Measurements from ENCODE around the gene TAS2R30. TPM values are rescaled to one million over a fixed set of nuclear protein-coding genes. Genes with fewer than 3 reads are reported as not detected.

Gene TAS2R30
- total and polyA plus RNA-seq, 4 donors: 0.18 to 12.0 (median 3.4) TPM; not detected in 1

DNA sequence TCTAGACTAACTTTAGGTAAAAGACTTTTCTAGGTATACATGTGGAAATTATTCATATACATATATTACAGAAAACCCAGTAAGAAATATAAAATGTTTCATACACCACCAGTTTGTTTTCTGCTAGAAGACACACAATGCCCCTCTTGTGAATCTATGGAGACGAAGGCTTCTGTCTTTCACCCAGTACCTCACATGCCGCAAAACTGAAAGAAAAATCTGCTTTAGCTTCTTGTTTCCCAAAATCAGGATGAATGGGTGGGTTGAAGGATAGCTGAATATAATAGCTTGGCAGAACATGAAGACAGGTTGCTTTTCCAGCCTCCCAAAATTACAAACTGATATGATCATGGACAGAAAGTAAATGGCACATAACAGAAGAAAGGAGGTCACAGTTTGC lies 1.3 kb downstream of the TAS2R30 start:
- no peaks in the 10 kb centered on the region for H3K4me1 ChIP-seq (ENCODE audit: control insufficient read depth in 4 of 4, insufficient read depth in 4 of 4, low read length in 3 of 4)
- H3K4me3 ChIP-seq (ENCODE audit: low read depth in 1 of 3, low read length in 3 of 3): no peak overlapping the region
- no peak overlapping the region for H3K9ac ChIP-seq (ENCODE audit: low read depth in 1 of 2, low read length in 2 of 2)
- no peak overlapping the region for H3K27ac ChIP-seq (ENCODE audit: low read depth in 1 of 2, low read length in 2 of 2)
- 94% methylated on average over 2 of the region's 2 CpGs for WGBS
- H3K9me3 ChIP-seq (ENCODE audit: control insufficient read depth in 4 of 4, low read length in 3 of 4): no peaks in the 10 kb centered on the region
- no peak for TF ChIP-seq YY1 (IDR thresholded peaks at IDR 0.05)
- TF ChIP-seq, protein P1, sequence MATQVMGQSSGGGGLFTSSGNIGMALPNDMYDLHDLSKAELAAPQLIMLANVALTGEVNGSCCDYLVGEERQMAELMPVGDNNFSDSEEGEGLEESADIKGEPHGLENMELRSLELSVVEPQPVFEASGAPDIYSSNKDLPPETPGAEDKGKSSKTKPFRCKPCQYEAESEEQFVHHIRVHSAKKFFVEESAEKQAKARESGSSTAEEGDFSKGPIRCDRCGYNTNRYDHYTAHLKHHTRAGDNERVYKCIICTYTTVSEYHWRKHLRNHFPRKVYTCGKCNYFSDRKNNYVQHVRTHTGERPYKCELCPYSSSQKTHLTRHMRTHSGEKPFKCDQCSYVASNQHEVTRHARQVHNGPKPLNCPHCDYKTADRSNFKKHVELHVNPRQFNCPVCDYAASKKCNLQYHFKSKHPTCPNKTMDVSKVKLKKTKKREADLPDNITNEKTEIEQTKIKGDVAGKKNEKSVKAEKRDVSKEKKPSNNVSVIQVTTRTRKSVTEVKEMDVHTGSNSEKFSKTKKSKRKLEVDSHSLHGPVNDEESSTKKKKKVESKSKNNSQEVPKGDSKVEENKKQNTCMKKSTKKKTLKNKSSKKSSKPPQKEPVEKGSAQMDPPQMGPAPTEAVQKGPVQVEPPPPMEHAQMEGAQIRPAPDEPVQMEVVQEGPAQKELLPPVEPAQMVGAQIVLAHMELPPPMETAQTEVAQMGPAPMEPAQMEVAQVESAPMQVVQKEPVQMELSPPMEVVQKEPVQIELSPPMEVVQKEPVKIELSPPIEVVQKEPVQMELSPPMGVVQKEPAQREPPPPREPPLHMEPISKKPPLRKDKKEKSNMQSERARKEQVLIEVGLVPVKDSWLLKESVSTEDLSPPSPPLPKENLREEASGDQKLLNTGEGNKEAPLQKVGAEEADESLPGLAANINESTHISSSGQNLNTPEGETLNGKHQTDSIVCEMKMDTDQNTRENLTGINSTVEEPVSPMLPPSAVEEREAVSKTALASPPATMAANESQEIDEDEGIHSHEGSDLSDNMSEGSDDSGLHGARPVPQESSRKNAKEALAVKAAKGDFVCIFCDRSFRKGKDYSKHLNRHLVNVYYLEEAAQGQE (IDR thresholded peaks at IDR 0.05): no peak
- TF ChIP-seq, protein P2, sequence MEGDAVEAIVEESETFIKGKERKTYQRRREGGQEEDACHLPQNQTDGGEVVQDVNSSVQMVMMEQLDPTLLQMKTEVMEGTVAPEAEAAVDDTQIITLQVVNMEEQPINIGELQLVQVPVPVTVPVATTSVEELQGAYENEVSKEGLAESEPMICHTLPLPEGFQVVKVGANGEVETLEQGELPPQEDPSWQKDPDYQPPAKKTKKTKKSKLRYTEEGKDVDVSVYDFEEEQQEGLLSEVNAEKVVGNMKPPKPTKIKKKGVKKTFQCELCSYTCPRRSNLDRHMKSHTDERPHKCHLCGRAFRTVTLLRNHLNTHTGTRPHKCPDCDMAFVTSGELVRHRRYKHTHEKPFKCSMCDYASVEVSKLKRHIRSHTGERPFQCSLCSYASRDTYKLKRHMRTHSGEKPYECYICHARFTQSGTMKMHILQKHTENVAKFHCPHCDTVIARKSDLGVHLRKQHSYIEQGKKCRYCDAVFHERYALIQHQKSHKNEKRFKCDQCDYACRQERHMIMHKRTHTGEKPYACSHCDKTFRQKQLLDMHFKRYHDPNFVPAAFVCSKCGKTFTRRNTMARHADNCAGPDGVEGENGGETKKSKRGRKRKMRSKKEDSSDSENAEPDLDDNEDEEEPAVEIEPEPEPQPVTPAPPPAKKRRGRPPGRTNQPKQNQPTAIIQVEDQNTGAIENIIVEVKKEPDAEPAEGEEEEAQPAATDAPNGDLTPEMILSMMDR (IDR thresholded peaks at IDR 0.05; ENCODE audit: low read depth, low read length, missing input control): no peak
- TF ChIP-seq, protein P3, sequence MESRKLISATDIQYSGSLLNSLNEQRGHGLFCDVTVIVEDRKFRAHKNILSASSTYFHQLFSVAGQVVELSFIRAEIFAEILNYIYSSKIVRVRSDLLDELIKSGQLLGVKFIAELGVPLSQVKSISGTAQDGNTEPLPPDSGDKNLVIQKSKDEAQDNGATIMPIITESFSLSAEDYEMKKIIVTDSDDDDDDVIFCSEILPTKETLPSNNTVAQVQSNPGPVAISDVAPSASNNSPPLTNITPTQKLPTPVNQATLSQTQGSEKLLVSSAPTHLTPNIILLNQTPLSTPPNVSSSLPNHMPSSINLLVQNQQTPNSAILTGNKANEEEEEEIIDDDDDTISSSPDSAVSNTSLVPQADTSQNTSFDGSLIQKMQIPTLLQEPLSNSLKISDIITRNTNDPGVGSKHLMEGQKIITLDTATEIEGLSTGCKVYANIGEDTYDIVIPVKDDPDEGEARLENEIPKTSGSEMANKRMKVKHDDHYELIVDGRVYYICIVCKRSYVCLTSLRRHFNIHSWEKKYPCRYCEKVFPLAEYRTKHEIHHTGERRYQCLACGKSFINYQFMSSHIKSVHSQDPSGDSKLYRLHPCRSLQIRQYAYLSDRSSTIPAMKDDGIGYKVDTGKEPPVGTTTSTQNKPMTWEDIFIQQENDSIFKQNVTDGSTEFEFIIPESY (IDR thresholded peaks at IDR 0.05): no peak
- no peak for DNase-seq (ENCODE audit: low spot score)
- H3K36me3 ChIP-seq (ENCODE audit: control insufficient read depth in 4 of 4, insufficient read depth in 3 of 4, low read depth in 1 of 4, low read length in 3 of 4): no peaks in the 10 kb centered on the region
- no peaks in the 10 kb centered on the region for H3K27me3 ChIP-seq (ENCODE audit: control insufficient read depth in 4 of 4, insufficient read depth in 4 of 4, low read length in 3 of 4)

DNA sequence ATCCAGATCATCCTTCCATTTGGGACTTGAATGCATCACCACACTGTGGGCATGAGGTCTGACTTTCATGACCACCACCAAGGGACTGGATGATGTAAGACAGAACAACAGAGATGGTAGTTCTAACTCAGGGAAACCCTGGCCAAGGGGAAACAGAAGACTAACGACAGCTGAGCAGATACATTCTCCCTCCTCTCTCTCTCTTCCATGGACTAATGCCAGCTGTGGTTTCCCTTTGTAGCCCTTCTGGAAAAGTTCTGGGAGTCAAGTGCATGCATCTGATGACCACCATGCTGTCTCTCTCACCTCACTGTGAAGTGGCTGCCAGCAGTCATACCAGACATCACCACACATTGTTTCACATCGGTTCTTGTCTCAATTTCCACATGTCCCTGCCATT lies 3.4 kb downstream of the TAS2R30 start:
- Histone ChIP-seq H3K9me3 (ENCODE audit: control insufficient read depth in 4 of 4, low read length in 3 of 4) (no peaks in the 10 kb centered on the region), H3K4me1 (ENCODE audit: control insufficient read depth in 4 of 4, insufficient read depth in 4 of 4, low read length in 3 of 4) (no peaks in the 10 kb centered on the region), H3K36me3 (ENCODE audit: control insufficient read depth in 4 of 4, insufficient read depth in 3 of 4, low read depth in 1 of 4, low read length in 3 of 4) (no peaks in the 10 kb centered on the region), H3K27ac (ENCODE audit: low read depth in 1 of 2, low read length in 2 of 2) (no peak overlapping the region), H3K4me3 (ENCODE audit: low read depth in 1 of 3, low read length in 3 of 3) (no peak overlapping the region), H3K27me3 (ENCODE audit: control insufficient read depth in 4 of 4, insufficient read depth in 4 of 4, low read length in 3 of 4) (no peaks in the 10 kb centered on the region), H3K9ac (ENCODE audit: low read depth in 1 of 2, low read length in 2 of 2) (no peak overlapping the region)
- DNase-seq (ENCODE audit: low spot score): no peak
- 63% methylated on average over 2 of the region's 2 CpGs for WGBS
- TF ChIP-seq HNF4G (IDR thresholded peaks at IDR 0.05) (no peak), HNF4A (conservative IDR thresholded peaks at IDR 0.05) (no peak), GABPA (IDR thresholded peaks at IDR 0.05 in 1 of 2, conservative IDR thresholded peaks at IDR 0.05 in 1 of 2) (no peak), JUND (IDR thresholded peaks at IDR 0.05) (no peak), YY1 (IDR thresholded peaks at IDR 0.05) (no peak), FOXA2 (IDR thresholded peaks at IDR 0.05) (no peak), FOXA1 (IDR thresholded peaks at IDR 0.05) (no peak), RXRA (IDR thresholded peaks at IDR 0.05) (no peak), SP1 (IDR thresholded peaks at IDR 0.05) (no peak), EGR1 (IDR thresholded peaks at IDR 0.05; ENCODE audit: low read depth in 2 of 2) (no peak), RAD21 (IDR thresholded peaks at IDR 0.05) (no peak), TAF1 (conservative IDR thresholded peaks at IDR 0.05) (no peak)
- TF ChIP-seq, protein P4, sequence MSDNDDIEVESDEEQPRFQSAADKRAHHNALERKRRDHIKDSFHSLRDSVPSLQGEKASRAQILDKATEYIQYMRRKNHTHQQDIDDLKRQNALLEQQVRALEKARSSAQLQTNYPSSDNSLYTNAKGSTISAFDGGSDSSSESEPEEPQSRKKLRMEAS (IDR thresholded peaks at IDR 0.05): no peak
- TF ChIP-seq, protein P1 (IDR thresholded peaks at IDR 0.05): no peak
- TF ChIP-seq, protein P2 (IDR thresholded peaks at IDR 0.05; ENCODE audit: low read depth, low read length, missing input control): no peak
- TF ChIP-seq, protein P5, sequence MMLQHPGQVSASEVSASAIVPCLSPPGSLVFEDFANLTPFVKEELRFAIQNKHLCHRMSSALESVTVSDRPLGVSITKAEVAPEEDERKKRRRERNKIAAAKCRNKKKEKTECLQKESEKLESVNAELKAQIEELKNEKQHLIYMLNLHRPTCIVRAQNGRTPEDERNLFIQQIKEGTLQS (IDR thresholded peaks at IDR 0.05): no peak
